ENCODE measurements around the gene MTRR. TPM values are rescaled to one million over a fixed set of nuclear protein-coding genes. Genes with fewer than 3 reads are reported as not detected.

MTRR gene
- total RNA-seq = 10 to 100 TPM; 34.0 to 35.1 TPM

- no peaks in the 10 kb centered on the region for H3K27me3 Mint-ChIP-seq (ENCODE audit: low read depth)
- DNase-seq = peak; percentile 91
- H3K27ac Mint-ChIP-seq = peak within 1 kb of the TSS; percentile 82
- H3K4me1 Mint-ChIP-seq (ENCODE audit: low read depth) = peaks cover 64% of the 10 kb centered on the region
- peaks cover 32% of the 10 kb centered on the region for H3K36me3 Mint-ChIP-seq (ENCODE audit: low read depth)
- CTCF ChIA-PET = interaction anchor here (0.7 to 2.9 kb wide), 4 partner anchors 10 to 1585 kb away, joined by 3 to 12 read pairs (median 3); no protein-coding TSS in a partner anchor
- H3K4me3 Mint-ChIP-seq = peak within 1 kb of the TSS; percentile 96
- H3K9me3 Mint-ChIP-seq = no peaks in the 10 kb centered on the region
- intact Hi-C loops (cut with micrococcal nuclease) = loop anchor here (1.0 to 2.0 kb wide), 4 partner anchors 9 to 1236 kb away; partner anchors contain the start of genes NSUN2, SRD5A1 and TENT4A
Measured at GRCh38 chr5:7868773-7869473, at the start of gene MTRR, which contains the start of gene FASTKD3. Gene MTRR, plus strand, starts transcription at chr5:7869148. Its CDS starts 1,647 bp downstream, at chr5:7870795. Gene FASTKD3, minus strand, starts transcription at chr5:7869031. Its CDS starts 948 bp downstream, at chr5:7868083.

GRCh38 chr5:7822449-7822848 lies 46.5 kb upstream of the MTRR start:
- no peaks in the 10 kb centered on the region for H3K9me3 Mint-ChIP-seq
- no peak overlapping the region for H3K27ac Mint-ChIP-seq
- no peak overlapping the region for H3K4me3 Mint-ChIP-seq
- CTCF ChIA-PET = no interaction called here
- no peak for DNase-seq
- no peaks in the 10 kb centered on the region for H3K4me1 Mint-ChIP-seq (ENCODE audit: low read depth)
- peaks cover 29% of the 10 kb centered on the region for H3K27me3 Mint-ChIP-seq (ENCODE audit: low read depth)
- intact Hi-C loops (cut with micrococcal nuclease) = no loop called here
- H3K36me3 Mint-ChIP-seq (ENCODE audit: low read depth) = no peaks in the 10 kb centered on the region

GRCh38 chr5:7823594-7823993 lies 45.4 kb upstream of the MTRR start:
- Mint-ChIP-seq H3K27ac (no peak overlapping the region), H3K36me3 (ENCODE audit: low read depth) (no peaks in the 10 kb centered on the region), H3K4me1 (ENCODE audit: low read depth) (no peaks in the 10 kb centered on the region), H3K9me3 (no peaks in the 10 kb centered on the region), H3K4me3 (no peak overlapping the region), H3K27me3 (ENCODE audit: low read depth) (peaks cover 29% of the 10 kb centered on the region)
- no peak for DNase-seq
- intact Hi-C loops (cut with micrococcal nuclease) = no loop called here
- CTCF ChIA-PET = no interaction called here

- Mint-ChIP-seq H3K9me3 (no peaks in the 10 kb centered on the region), H3K27me3 (ENCODE audit: low read depth) (peaks cover 22% of the 10 kb centered on the region), H3K4me3 (no peak overlapping the region), H3K36me3 (ENCODE audit: low read depth) (no peaks in the 10 kb centered on the region), H3K27ac (no peak overlapping the region), H3K4me1 (ENCODE audit: low read depth) (no peaks in the 10 kb centered on the region)
- intact Hi-C loops (cut with micrococcal nuclease) = no loop called here
- no peak for DNase-seq
- CTCF ChIA-PET = no interaction called here
Measured at GRCh38 chr5:7824995-7825394, 44.0 kb upstream of the MTRR start.

- CTCF ChIA-PET = no interaction called here
- H3K4me3 Mint-ChIP-seq = no peak overlapping the region
- H3K36me3 Mint-ChIP-seq (ENCODE audit: low read depth) = no peaks in the 10 kb centered on the region
- H3K4me1 Mint-ChIP-seq (ENCODE audit: low read depth) = no peaks in the 10 kb centered on the region
- H3K27ac Mint-ChIP-seq = no peak overlapping the region
- DNase-seq = no peak
- no peaks in the 10 kb centered on the region for H3K9me3 Mint-ChIP-seq
- H3K27me3 Mint-ChIP-seq (ENCODE audit: low read depth) = peaks cover 22% of the 10 kb centered on the region
- intact Hi-C loops (cut with micrococcal nuclease) = no loop called here
Measured at GRCh38 chr5:7825630-7826029, 43.3 kb upstream of the MTRR start.

GRCh38 chr5:7827610-7828009 lies 41.3 kb upstream of the MTRR start:
- Mint-ChIP-seq H3K9me3 (no peaks in the 10 kb centered on the region), H3K4me3 (no peak overlapping the region), H3K4me1 (ENCODE audit: low read depth) (no peaks in the 10 kb centered on the region), H3K36me3 (ENCODE audit: low read depth) (no peaks in the 10 kb centered on the region), H3K27me3 (ENCODE audit: low read depth) (peaks cover 14% of the 10 kb centered on the region), H3K27ac (no peak overlapping the region)
- CTCF ChIA-PET = interaction anchor here (0.7 kb wide), 1 partner anchor 10 kb away, joined by 3 read pairs; no protein-coding TSS in a partner anchor
- DNase-seq = no peak
- intact Hi-C loops (cut with micrococcal nuclease) = no loop called here

- H3K27me3 Mint-ChIP-seq (ENCODE audit: low read depth) = peaks cover 8% of the 10 kb centered on the region
- CTCF ChIA-PET = interaction anchor here (0.7 kb wide), 1 partner anchor 11 kb away, joined by 3 read pairs; no protein-coding TSS in a partner anchor
- no peaks in the 10 kb centered on the region for H3K9me3 Mint-ChIP-seq
- intact Hi-C loops (cut with micrococcal nuclease) = no loop called here
- no peak overlapping the region for H3K27ac Mint-ChIP-seq
- no peaks in the 10 kb centered on the region for H3K4me1 Mint-ChIP-seq (ENCODE audit: low read depth)
- no peak for DNase-seq
- H3K4me3 Mint-ChIP-seq = no peak overlapping the region
- no peaks in the 10 kb centered on the region for H3K36me3 Mint-ChIP-seq (ENCODE audit: low read depth)
Measured at GRCh38 chr5:7828269-7828668, 40.7 kb upstream of the MTRR start.

GRCh38 chr5:7834982-7835381 lies 34.0 kb upstream of the MTRR start:
- no peaks in the 10 kb centered on the region for H3K9me3 Mint-ChIP-seq
- H3K36me3 Mint-ChIP-seq (ENCODE audit: low read depth) = no peaks in the 10 kb centered on the region
- no peak overlapping the region for H3K4me3 Mint-ChIP-seq
- H3K27ac Mint-ChIP-seq = no peak overlapping the region
- peaks cover 11% of the 10 kb centered on the region for H3K27me3 Mint-ChIP-seq (ENCODE audit: low read depth)
- CTCF ChIA-PET = no interaction called here
- intact Hi-C loops (cut with micrococcal nuclease) = no loop called here
- H3K4me1 Mint-ChIP-seq (ENCODE audit: low read depth) = no peaks in the 10 kb centered on the region
- DNase-seq = no peak

- intact Hi-C loops (cut with micrococcal nuclease) = no loop called here
- H3K4me1 Mint-ChIP-seq (ENCODE audit: low read depth) = no peaks in the 10 kb centered on the region
Measured at GRCh38 chr5:7837403-7837802, 31.5 kb upstream of the MTRR start.

GRCh38 chr5:7842531-7842930 lies 26.4 kb upstream of the MTRR start:
- CTCF ChIA-PET = no interaction called here
- no peak for DNase-seq
- Mint-ChIP-seq H3K27me3 (ENCODE audit: low read depth) (peaks cover 35% of the 10 kb centered on the region), H3K9me3 (no peaks in the 10 kb centered on the region), H3K4me1 (ENCODE audit: low read depth) (no peaks in the 10 kb centered on the region), H3K36me3 (ENCODE audit: low read depth) (no peaks in the 10 kb centered on the region), H3K4me3 (no peak overlapping the region), H3K27ac (no peak overlapping the region)
- intact Hi-C loops (cut with micrococcal nuclease) = no loop called here

More at GRCh38 chr5:7837403-7837802, 31.5 kb upstream of the MTRR start:
- CTCF ChIA-PET = interaction anchor here (0.9 kb wide), 1 partner anchor 20 kb away, joined by 3 read pairs; no protein-coding TSS in a partner anchor
- H3K9me3 Mint-ChIP-seq = no peaks in the 10 kb centered on the region
- peaks cover 22% of the 10 kb centered on the region for H3K27me3 Mint-ChIP-seq (ENCODE audit: low read depth)
- H3K27ac Mint-ChIP-seq = no peak overlapping the region
- no peak for DNase-seq
- H3K4me3 Mint-ChIP-seq = no peak overlapping the region
- H3K36me3 Mint-ChIP-seq (ENCODE audit: low read depth) = no peaks in the 10 kb centered on the region

- Mint-ChIP-seq H3K36me3 (ENCODE audit: low read depth) (no peaks in the 10 kb centered on the region), H3K27ac (no peak overlapping the region), H3K27me3 (ENCODE audit: low read depth) (peaks cover 43% of the 10 kb centered on the region), H3K4me1 (ENCODE audit: low read depth) (peaks cover 1% of the 10 kb centered on the region), H3K9me3 (no peaks in the 10 kb centered on the region), H3K4me3 (no peak overlapping the region)
- DNase-seq = no peak
- CTCF ChIA-PET = interaction anchor here (0.6 to 1.3 kb wide), 2 partner anchors 13 to 27 kb away, joined by 3 to 4 read pairs; no protein-coding TSS in a partner anchor
- intact Hi-C loops (cut with micrococcal nuclease) = no loop called here
Measured at GRCh38 chr5:7844901-7845300, 24.0 kb upstream of the MTRR start.

GRCh38 chr5:7845557-7845956 lies 23.4 kb upstream of the MTRR start:
- Mint-ChIP-seq H3K4me1 (ENCODE audit: low read depth) (peaks cover 2% of the 10 kb centered on the region), H3K9me3 (no peaks in the 10 kb centered on the region), H3K4me3 (no peak overlapping the region), H3K27ac (no peak overlapping the region), H3K27me3 (ENCODE audit: low read depth) (peaks cover 43% of the 10 kb centered on the region), H3K36me3 (ENCODE audit: low read depth) (no peaks in the 10 kb centered on the region)
- CTCF ChIA-PET = interaction anchor here (0.6 to 1.3 kb wide), 2 partner anchors 12 to 28 kb away, joined by 3 to 4 read pairs; no protein-coding TSS in a partner anchor
- intact Hi-C loops (cut with micrococcal nuclease) = no loop called here
- no peak for DNase-seq

GRCh38 chr5:7846327-7846726 lies 22.6 kb upstream of the MTRR start:
- Mint-ChIP-seq H3K27ac (no peak overlapping the region), H3K9me3 (no peaks in the 10 kb centered on the region), H3K36me3 (ENCODE audit: low read depth) (no peaks in the 10 kb centered on the region), H3K27me3 (ENCODE audit: low read depth) (peaks cover 35% of the 10 kb centered on the region), H3K4me1 (ENCODE audit: low read depth) (peaks cover 5% of the 10 kb centered on the region), H3K4me3 (no peak overlapping the region)
- DNase-seq = no peak
- intact Hi-C loops (cut with micrococcal nuclease) = no loop called here
- CTCF ChIA-PET = interaction anchor here (1.3 kb wide), 2 partner anchors 10 to 11 kb away, joined by 4 read pairs; no protein-coding TSS in a partner anchor
